WTC11 (cell line): ENCODE results near the gene SNCA.

ENCODE experiments used
- ATF1 ChIP-seq: sonication (generic); formaldehyde crosslinking; IDR thresholded peaks from 2 replicates; pipeline ENCODE4 v1.8.1; 2023; ENCODE audit warnings: mild to moderate bottlenecking, moderate library complexity, missing genetic modification reagents
- CREM ChIP-seq: sonication (generic); formaldehyde crosslinking; IDR thresholded peaks from 2 replicates; pipeline ENCODE4 v1.8.1; 2022; ENCODE audit warnings: mild to moderate bottlenecking, missing genetic modification reagents, moderate library complexity
- CTCF ChIP-seq: fragments of 200-600 bp; IDR thresholded peaks from 2 replicates; pipeline ENCODE4 v1.8.0; 2022; ENCODE audit warnings: antibody characterized with exemption
- ZBTB43 ChIP-seq: sonication (generic); formaldehyde crosslinking; IDR thresholded peaks from 2 replicates; pipeline ENCODE4 v1.8.1; 2023; ENCODE audit warnings: mild to moderate bottlenecking, missing genetic modification reagents

GRCh38 chr4:89716893-89717292 lies 120.1 kb downstream of the SNCA start:
- no peak for TF ChIP-seq ATF1 (CRISPR knock-in tag)
- TF ChIP-seq ZBTB43 (CRISPR knock-in tag), result no peak
- TF ChIP-seq CTCF, result no peak
- TF ChIP-seq CREM (CRISPR knock-in tag), result no peak
